HG03097 (cell line): ENCODE results near the gene GAS6.
"Not testable (repeated sequence)": the region's sequence is repeated elsewhere in the genome, so short reads cannot be mapped to it uniquely, and the experiment has no call there.

ENCODE experiments used
- ATAC-seq: cut with Tn5 transposase; IDR thresholded peaks from one replicate; pipeline ENCODE4 v1.9.1; 2021; ENCODE audit not compliant: unreplicated experiment, low FRiP score

Gene GAS6

GRCh38 chr13:113863524-113864272 lies at the start of gene GAS6:
Gene GAS6, minus strand, starts transcription at chr13:113864076. Its CDS starts 156 bp downstream, at chr13:113863920.
- no peak for ATAC-seq

GRCh38 chr13:113913408-113913807 lies 49.5 kb upstream of the GAS6 start:
- ATAC-seq = not testable (repeated sequence)

GRCh38 chr13:113912596-113912995 lies 48.7 kb upstream of the GAS6 start:
- no peak for ATAC-seq

GRCh38 chr13:113907635-113908617 lies 44.0 kb upstream of the GAS6 start:
- no peak for ATAC-seq

GRCh38 chr13:113906571-113906970 lies 42.7 kb upstream of the GAS6 start:
- no peak for ATAC-seq

GRCh38 chr13:113905942-113906341 lies 42.1 kb upstream of the GAS6 start:
- no peak for ATAC-seq

GRCh38 chr13:113905018-113905417 lies 41.1 kb upstream of the GAS6 start:
- no peak for ATAC-seq

GRCh38 chr13:113904411-113904810 lies 40.5 kb upstream of the GAS6 start:
- ATAC-seq = no peak

GRCh38 chr13:113903912-113904311 lies 40.0 kb upstream of the GAS6 start:
- no peak for ATAC-seq

GRCh38 chr13:113902986-113903775 lies 39.3 kb upstream of the GAS6 start:
- ATAC-seq = no peak

- no peak for ATAC-seq
Observed at GRCh38 chr13:113902481-113902880, 38.6 kb upstream of the GAS6 start.

GRCh38 chr13:113901642-113902041 lies 37.8 kb upstream of the GAS6 start:
- no peak for ATAC-seq

- no peak for ATAC-seq
Observed at GRCh38 chr13:113901231-113901630, 37.4 kb upstream of the GAS6 start.

- no peak for ATAC-seq
Observed at GRCh38 chr13:113900646-113901045, 36.8 kb upstream of the GAS6 start.

- ATAC-seq = no peak
Observed at GRCh38 chr13:113898391-113898790, 34.5 kb upstream of the GAS6 start.

- ATAC-seq = no peak
Observed at GRCh38 chr13:113897966-113898365, 34.1 kb upstream of the GAS6 start.

GRCh38 chr13:113897161-113897560 lies 33.3 kb upstream of the GAS6 start:
- ATAC-seq = no peak

- no peak for ATAC-seq
Observed at GRCh38 chr13:113895436-113895835, 31.6 kb upstream of the GAS6 start.

GRCh38 chr13:113890774-113891480 lies 27.1 kb upstream of the GAS6 start:
- ATAC-seq = no peak

- no peak for ATAC-seq
Observed at GRCh38 chr13:113889467-113889866, 25.6 kb upstream of the GAS6 start.
